WTC11 (cell line): Measurements from ENCODE around the gene BUD23.

Source experiments
- NR2C2 ChIP-seq: sonication (generic); formaldehyde crosslinking; IDR thresholded peaks from 2 replicates; pipeline ENCODE4 v1.8.0; 2022; ENCODE audit warnings: mild to moderate bottlenecking, missing genetic modification reagents
- TF ChIP-seq, protein P1 (sequence below): fragments of 200-600 bp; IDR thresholded peaks from 2 replicates; pipeline ENCODE4 v1.8.0; 2022; ENCODE audit warnings: antibody characterized with exemption
- TF ChIP-seq, protein P2 (sequence below): sonication (generic); formaldehyde crosslinking; IDR thresholded peaks from 2 replicates; pipeline ENCODE4 v1.8.1; 2022; ENCODE audit warnings: low read depth, missing genetic modification reagents, borderline replicate concordance

DNA sequence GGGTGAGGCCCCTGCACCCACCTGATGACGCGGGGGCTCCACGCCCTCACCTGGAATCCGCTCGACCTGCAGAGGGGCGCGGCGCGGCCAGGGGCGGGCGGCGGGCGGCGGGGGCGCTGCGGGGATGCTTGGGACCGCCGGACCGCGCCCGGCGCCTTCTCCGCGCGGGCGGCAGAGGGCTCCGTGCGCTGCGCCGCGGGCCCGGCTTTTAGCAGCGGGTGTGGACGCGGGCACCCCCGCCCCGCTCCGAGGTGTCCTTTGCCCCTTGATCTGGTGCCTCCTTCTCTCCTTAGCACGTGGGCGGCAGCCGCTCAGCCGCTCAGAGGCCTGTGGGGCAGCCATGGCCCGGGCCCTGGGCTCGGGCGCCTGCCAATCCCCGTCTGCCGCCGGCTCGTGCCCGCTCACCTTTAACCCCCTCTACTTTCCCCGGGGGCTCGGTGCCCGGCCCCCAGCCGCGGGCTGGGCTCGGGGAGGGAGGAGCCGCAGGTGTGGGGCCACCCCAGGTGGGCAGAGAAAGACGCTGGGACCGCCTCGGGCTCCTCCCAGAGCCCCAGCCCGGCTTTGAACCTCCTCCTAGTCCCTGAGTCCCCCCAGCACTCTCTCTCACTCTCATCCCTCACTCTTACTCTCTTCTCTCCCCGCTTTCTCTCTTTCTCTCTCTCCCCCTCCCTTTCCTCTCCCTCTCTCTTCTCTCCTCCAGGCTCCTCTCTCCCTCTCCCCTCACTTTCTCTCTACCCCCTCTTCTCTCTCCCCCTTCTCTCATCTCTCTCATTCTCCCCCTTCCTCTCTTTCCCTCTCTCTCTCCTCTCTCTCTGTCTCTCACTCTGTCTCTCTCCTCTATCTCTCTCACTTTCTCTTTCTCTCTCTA is 35.4 kb upstream of the BUD23 start:
- TF ChIP-seq, protein P1, sequence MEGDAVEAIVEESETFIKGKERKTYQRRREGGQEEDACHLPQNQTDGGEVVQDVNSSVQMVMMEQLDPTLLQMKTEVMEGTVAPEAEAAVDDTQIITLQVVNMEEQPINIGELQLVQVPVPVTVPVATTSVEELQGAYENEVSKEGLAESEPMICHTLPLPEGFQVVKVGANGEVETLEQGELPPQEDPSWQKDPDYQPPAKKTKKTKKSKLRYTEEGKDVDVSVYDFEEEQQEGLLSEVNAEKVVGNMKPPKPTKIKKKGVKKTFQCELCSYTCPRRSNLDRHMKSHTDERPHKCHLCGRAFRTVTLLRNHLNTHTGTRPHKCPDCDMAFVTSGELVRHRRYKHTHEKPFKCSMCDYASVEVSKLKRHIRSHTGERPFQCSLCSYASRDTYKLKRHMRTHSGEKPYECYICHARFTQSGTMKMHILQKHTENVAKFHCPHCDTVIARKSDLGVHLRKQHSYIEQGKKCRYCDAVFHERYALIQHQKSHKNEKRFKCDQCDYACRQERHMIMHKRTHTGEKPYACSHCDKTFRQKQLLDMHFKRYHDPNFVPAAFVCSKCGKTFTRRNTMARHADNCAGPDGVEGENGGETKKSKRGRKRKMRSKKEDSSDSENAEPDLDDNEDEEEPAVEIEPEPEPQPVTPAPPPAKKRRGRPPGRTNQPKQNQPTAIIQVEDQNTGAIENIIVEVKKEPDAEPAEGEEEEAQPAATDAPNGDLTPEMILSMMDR, result no peak
- TF ChIP-seq, protein P2, sequence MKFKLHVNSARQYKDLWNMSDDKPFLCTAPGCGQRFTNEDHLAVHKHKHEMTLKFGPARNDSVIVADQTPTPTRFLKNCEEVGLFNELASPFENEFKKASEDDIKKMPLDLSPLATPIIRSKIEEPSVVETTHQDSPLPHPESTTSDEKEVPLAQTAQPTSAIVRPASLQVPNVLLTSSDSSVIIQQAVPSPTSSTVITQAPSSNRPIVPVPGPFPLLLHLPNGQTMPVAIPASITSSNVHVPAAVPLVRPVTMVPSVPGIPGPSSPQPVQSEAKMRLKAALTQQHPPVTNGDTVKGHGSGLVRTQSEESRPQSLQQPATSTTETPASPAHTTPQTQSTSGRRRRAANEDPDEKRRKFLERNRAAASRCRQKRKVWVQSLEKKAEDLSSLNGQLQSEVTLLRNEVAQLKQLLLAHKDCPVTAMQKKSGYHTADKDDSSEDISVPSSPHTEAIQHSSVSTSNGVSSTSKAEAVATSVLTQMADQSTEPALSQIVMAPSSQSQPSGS, result no peak
- no peak for TF ChIP-seq NR2C2
